ENCODE results near the gene B3GNT4. TPM values are rescaled to one million over a fixed set of nuclear protein-coding genes. Genes with fewer than 3 reads are reported as not detected.
A peak's percentile ranks its signal among the peaks of the same experiment; 100 is the strongest.

B3GNT4 gene
- total and polyA plus RNA-seq, 2 of the 8 experiments (the other 6 are each of a cell fraction or from before 2014, with no cell fraction given) = 1.1 to 1.4 TPM

GRCh38 chr12:122205053-122205925, 1.8 kb downstream of the B3GNT4 start:
- Histone ChIP-seq H3K36me3 (ENCODE audit: control insufficient read depth in 2 of 4, insufficient read depth in 4 of 4, low read length in 3 of 4) (peaks cover 10 to 32% (median 21%) of the 10 kb centered on the region in 4 experiments), H4K20me1 (replicated peaks in 1 of 2; ENCODE audit: control insufficient read depth in 1 of 2, insufficient read depth in 2 of 2, low read length in 2 of 2) (peaks cover 12 to 19% of the 10 kb centered on the region in 2 experiments), H2AK5ac (ENCODE audit: low read depth, low read length) (no peak overlapping the region; the same call in 1 of the 2 replicates), H4K5ac (ENCODE audit: insufficient read length, low read depth, low read length) (no peak overlapping the region), H2BK15ac (ENCODE audit: low read length) (no peak overlapping the region), H3K23ac (ENCODE audit: insufficient read length) (no peak overlapping the region), H3K4me3 (ENCODE audit: extremely low read depth in 1 of 4, insufficient read depth in 2 of 4, low read depth in 3 of 4, low read length in 4 of 4) (peak overlapping the region in 1 of 4 experiments; percentile 74; a peak in 1 of 8 replicates), H3K79me2 (ENCODE audit: control insufficient read depth in 1 of 2, insufficient read depth in 2 of 2, low read length in 2 of 2) (no peaks in the 10 kb centered on the region), H2BK12ac (ENCODE audit: low read depth, low read length) (no peak overlapping the region), H3K4me1 (replicated peaks in 1 of 4; ENCODE audit: control insufficient read depth in 3 of 4, insufficient read depth in 4 of 4, low read length in 3 of 4) (peaks cover 0 to 10% (median 3%) of the 10 kb centered on the region in 4 experiments; a peak in 5 of 7 replicates), H3K9ac (replicated peaks in 1 of 4; ENCODE audit: extremely low read depth in 1 of 4, low read depth in 3 of 4, low read length in 3 of 4) (no peak overlapping the region), H3K9me3 (ENCODE audit: insufficient read depth in 2 of 2, low read depth in 1 of 2, low read length in 1 of 2) (no peaks in the 10 kb centered on the region), H2BK5ac (ENCODE audit: low read depth, low read length) (no peak overlapping the region), H3K14ac (ENCODE audit: insufficient read length) (no peak overlapping the region), H3K79me1 (ENCODE audit: low read depth, low read length) (no peaks in the 10 kb centered on the region), H3K18ac (ENCODE audit: extremely low read depth, low read length) (no peak overlapping the region; the same call in 1 of the 2 replicates), H3K4me2 (ENCODE audit: insufficient read depth in 1 of 2, low read depth in 2 of 2, low read length in 2 of 2) (peak overlapping the region in 1 of 2 experiments; percentile 60; a peak in 1 of 4 replicates), H2BK120ac (replicated peaks; ENCODE audit: low read depth, low read length) (no peak overlapping the region), H2AFZ (ENCODE audit: low read length) (no peak overlapping the region), H2BK20ac (ENCODE audit: low read length) (no peak overlapping the region), H3K56ac (replicated peaks; ENCODE audit: insufficient read length, low read depth, low read length) (no peak overlapping the region), H3K23me2 (ENCODE audit: low read depth, low read length) (peaks cover 9% of the 10 kb centered on the region; the same call in 1 of the 2 replicates), H3K27ac (ENCODE audit: low read depth, low read length) (no peak overlapping the region), H3K27me3 (replicated peaks in 1 of 4; ENCODE audit: control insufficient read depth in 3 of 4, extremely low read depth in 1 of 4, insufficient read depth in 3 of 4, low read length in 3 of 4) (peaks cover 9 to 44% (median 27%) of the 10 kb centered on the region in 4 experiments; a peak in 6 of 7 replicates), H3K4ac (replicated peaks; ENCODE audit: insufficient read length, low read depth, low read length) (no peak overlapping the region), H4K91ac (replicated peaks; ENCODE audit: insufficient read length, low read length) (no peak overlapping the region), H4K8ac (ENCODE audit: extremely low read depth, insufficient read depth, low read length) (peak overlapping the region; percentile 65; the same call in 1 of the 2 replicates)
- CTCF ChIA-PET (ENCODE audit: partially characterized antibody) = interaction anchor here (0.8 to 4.1 kb wide), 5 partner anchors 9 to 74 kb away, joined by 3 to 21 read pairs (median 6); no protein-coding TSS in a partner anchor
- FAIRE-seq = no peak
- POLR2A ChIA-PET (ENCODE audit: partially characterized antibody) = interaction anchor here (0.6 to 17.6 kb wide), 6 partner anchors 8 to 77 kb away, joined by 3 to 230 read pairs (median 4); partner anchors contain the start of gene DIABLO
- peak; percentile 13; the same call in 1 of the 2 replicates for TF ChIP-seq POLR2AphosphoS5 (IDR thresholded peaks at IDR 0.05; ENCODE audit: low read depth, low read length)
- no peak for TF ChIP-seq SAP30 (IDR thresholded peaks at IDR 0.05; ENCODE audit: insufficient read depth, insufficient replicate concordance, low read length)
- WGBS, 2 experiments (ENCODE audit: extremely low coverage in 1 of 2, insufficient coverage in 1 of 2, insufficient read length in 1 of 2, insufficient replicate concordance in 2 of 2, low coverage in 1 of 2, low lambda C conversion rate in 2 of 2, missing lambda C conversion rate in 1 of 2) = 68% methylated on average over 23 of the region's 23 CpGs; no CpG with 5 or more reads in 1 of the 2 experiments
- no peak for DNase-seq (ENCODE audit: low read depth in 1 of 2, low spot score in 2 of 2)

Data from H1 (cell line).